SU-DHL-6 (cell line): ENCODE results near the gene KCNK13.

Experiments
- EZH2phosphoT487 ChIP-seq: fragments of 200-600 bp; sonication (generic), shearing (Covaris generic); conservative IDR thresholded peaks from 2 replicates; pipeline ENCODE4 v1.6.1; 2018; ENCODE audit warnings: mild to moderate bottlenecking, antibody characterized with exemption, low read length, moderate library complexity, mixed read lengths
- TF ChIP-seq, protein P1 (sequence below): fragments of 200-600 bp; sonication (generic); IDR thresholded peaks from one replicate; pipeline ENCODE4 v1.5.1; 2017; ENCODE audit warnings: antibody characterized with exemption, mild to moderate bottlenecking, low read length, moderate library complexity; ENCODE audit not compliant: insufficient read depth, poor library complexity, severe bottlenecking

DNA sequence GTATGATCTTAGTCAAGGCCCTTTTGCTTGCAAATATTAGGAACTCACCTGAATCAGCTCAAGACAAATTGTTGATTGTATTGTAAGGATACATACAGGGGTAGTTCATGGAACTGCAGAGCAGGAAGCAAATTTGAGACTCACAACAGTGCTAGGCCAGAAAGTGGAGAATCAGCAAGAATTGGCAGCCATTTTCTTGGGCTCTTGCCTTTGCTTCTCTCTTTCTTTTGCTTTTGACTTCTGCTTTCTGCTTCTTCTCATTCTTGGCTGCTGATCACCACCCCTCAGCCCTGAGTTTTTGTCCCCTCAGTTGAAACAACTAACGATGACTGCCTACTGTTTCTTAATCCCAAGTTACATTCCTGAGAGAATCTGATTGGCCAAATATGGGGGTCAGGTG, 34.8 kb downstream of the KCNK13 start:
- TF ChIP-seq, protein P1, sequence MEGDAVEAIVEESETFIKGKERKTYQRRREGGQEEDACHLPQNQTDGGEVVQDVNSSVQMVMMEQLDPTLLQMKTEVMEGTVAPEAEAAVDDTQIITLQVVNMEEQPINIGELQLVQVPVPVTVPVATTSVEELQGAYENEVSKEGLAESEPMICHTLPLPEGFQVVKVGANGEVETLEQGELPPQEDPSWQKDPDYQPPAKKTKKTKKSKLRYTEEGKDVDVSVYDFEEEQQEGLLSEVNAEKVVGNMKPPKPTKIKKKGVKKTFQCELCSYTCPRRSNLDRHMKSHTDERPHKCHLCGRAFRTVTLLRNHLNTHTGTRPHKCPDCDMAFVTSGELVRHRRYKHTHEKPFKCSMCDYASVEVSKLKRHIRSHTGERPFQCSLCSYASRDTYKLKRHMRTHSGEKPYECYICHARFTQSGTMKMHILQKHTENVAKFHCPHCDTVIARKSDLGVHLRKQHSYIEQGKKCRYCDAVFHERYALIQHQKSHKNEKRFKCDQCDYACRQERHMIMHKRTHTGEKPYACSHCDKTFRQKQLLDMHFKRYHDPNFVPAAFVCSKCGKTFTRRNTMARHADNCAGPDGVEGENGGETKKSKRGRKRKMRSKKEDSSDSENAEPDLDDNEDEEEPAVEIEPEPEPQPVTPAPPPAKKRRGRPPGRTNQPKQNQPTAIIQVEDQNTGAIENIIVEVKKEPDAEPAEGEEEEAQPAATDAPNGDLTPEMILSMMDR: no peak
- no peak for TF ChIP-seq EZH2phosphoT487
